ENCODE results near the gene ZFR2.
"Not testable (repeated sequence)": the region's sequence is repeated elsewhere in the genome, so short reads cannot be mapped to it uniquely, and the experiment has no call there.

Gene ZFR2

GRCh38 chr19:3770136-3770999 is 98.5 kb downstream of the ZFR2 start:
- DNase-seq: no peak

- no peak for DNase-seq
Observed at GRCh38 chr19:3769494-3769893, 99.3 kb downstream of the ZFR2 start.

DNA sequence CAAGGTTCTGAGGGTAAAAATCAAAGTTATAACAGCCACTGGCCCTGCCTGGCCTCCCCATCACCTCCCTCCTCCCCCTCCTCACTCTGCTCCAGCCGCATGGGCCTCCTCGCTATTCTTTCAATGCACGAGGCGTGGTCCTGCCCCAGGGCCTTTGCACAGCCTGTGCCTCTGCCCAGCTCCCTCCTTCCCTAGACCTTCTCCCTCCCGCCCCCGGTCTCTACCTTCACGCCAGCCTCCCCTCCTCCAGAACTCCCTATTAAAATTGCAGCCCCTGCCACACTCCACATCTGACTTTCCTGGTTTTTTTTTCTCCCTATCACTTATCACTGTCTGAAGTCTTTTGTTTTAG is 100.1 kb downstream of the ZFR2 start:
- DNase-seq: no peak

DNA sequence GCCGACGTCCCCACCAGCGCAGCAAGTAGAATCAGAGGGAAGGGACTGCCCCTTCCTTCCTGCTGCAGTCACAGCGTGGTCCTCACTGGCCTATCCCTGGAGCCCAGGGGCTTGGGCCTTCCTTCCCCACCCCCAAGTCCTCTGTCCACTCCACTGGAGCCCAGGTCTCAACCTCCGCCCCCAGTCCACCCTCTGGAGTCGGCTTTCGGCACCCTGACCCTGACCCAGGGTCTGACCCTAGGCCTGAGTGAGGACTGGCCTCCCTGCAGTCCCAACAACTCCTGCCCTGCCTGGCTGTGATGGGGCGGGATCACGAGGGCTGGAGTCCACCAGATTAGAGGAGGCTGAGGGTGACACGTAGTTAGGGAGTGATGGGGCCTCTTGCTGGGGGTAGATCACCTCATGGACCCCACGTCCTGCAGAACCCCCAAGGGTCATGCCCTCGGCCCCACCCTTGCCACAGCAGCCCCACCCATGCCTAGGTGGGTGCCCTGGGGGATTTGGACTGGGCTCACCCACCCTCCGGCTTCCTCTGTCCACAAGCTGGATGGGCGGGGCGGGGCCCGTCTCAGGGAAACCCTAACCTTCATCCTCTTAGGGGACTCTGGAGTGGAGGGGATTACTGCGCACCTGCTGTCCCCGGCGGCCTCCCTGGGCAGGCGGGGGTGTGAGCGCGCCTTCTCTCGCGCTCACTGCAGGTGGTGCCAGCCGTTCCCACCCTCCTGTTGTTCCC is 100.7 kb downstream of the ZFR2 start:
- DNase-seq: no peak

DNA sequence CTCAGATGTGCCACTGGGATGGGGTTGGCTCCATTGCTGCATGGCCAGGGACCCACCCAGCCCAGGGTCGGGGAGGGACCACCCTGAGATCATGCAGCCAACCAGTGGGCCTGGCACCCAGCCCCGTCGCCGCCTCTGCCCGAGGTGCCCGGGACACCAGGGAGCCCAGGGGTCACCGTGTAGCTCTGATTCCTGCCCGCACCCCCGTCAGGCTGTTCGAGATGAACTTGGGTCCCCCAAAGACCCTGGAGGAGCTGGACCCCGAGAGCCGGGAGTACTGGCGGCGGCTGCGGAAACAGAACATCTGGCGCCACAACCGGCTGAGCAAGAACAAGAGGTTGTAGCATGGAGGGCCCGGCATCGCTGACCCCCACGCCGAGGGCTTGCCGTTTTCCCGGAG is 101.8 kb downstream of the ZFR2 start:
- no peak for DNase-seq

GRCh38 chr19:3766520-3766919 is 102.3 kb downstream of the ZFR2 start:
- no peak for DNase-seq

GRCh38 chr19:3765757-3766156 is 103.1 kb downstream of the ZFR2 start:
- not testable (repeated sequence) for DNase-seq

DNA sequence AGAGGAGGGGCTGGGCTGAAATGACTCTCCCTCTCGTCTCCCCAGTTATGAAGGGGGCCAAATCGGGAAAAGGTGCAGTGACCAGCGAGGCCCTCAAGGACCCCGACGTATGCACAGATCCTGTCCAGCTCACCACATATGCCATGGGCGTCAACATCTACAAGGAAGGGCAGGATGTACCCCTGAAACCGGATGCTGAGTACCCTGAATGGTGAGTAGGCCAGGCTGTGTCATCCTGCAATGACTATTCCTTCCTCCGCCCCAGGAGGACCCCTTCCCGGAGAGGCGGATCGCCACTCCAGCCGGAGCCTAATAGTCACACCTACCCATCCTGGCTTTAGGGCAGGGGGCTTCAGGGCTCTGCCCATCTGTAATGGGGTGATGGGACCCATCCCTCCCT is 103.7 kb downstream of the ZFR2 start:
- no peak for DNase-seq

DNA sequence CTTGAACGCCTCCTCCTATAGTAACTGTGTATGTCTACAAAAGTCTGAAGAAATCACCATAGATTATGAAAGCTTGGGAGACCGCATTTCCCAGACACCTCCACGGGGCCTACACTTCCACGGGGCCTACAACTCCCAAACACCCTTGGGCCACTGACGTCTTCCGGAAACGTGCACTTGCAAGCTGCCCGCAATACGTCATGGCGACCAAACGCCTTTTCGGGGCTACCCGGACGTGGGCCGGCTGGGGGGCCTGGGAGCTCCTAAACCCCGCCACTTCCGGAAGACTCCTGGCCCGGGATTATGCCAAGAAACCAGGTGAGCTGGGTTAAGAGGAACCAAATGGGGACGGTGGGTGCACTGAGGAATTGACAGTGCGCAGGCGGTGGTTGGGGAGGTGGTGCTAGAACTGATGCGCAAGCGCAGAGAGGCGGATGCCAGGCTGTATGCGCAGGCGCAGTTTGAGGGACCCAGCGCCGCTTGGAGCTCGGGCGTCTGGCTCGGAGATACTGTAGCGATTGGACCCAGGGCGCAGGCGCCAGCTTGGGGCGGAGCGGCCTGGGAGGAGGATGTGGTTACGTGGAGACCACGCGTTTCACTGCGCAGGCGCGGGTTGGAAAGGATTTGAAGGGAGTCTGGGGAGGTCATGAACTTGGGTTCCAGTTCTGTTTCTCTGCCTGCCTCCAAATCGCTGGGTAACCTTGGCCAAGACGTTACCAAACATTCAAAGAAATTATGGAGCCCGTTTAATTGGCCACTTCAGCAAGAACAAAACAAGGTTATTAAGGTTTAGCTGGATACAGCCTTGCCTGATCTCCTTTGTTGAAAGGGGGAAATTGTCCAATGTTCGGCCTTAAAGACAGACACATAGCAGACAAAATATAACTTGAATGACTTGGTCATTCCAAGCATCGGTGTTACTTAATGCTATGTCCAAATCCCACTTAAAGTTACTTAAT is 106.1 kb downstream of the ZFR2 start, which contains the start of gene MRPL54:
MRPL54 (plus strand) TSS at position 182 of the 959 bp plus-strand sequence; CDS start at position 201, 19 bp downstream.
- DNase-seq: peak; percentile 98 to 99

- no peak for DNase-seq
Observed at GRCh38 chr19:3762130-3762473, 106.7 kb downstream of the ZFR2 start.

GRCh38 chr19:3761382-3762129 is 107.3 kb downstream of the ZFR2 start, which contains the start of gene APBA3:
TSS of gene APBA3 (minus strand) at chr19:3761692. CDS start at chr19:3760264, 1,428 bp downstream.
- DNase-seq: peak; percentile 87 to 90

DNA sequence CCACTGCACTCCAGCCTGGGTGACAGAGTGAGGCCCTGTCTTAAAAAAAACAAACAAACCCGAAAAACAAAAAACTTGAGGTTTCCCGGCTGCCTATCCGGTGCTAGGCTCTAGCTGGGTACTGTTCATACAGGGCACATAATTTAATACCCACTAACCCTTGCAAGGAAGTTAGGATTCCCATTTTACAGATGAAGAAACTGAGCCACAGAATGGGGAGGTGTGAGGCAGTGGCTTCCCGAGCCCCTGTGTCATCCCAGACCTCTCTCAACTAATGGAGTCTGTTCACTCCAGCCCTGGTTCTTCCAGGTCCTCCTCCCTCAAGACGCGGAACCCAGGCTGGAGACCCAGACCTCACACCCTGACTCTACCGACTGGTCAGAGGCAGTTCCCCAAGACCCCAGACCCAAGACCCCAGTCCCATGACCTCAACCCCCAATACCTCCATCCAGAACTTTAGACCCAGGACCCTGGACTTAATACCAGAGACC is 107.9 kb downstream of the ZFR2 start:
- DNase-seq: no peak

GRCh38 chr19:3759482-3760254 is 109.2 kb downstream of the ZFR2 start:
- DNase-seq: no peak

- DNase-seq: not testable (repeated sequence)
Observed at GRCh38 chr19:3758297-3758696, 110.5 kb downstream of the ZFR2 start.

GRCh38 chr19:3757705-3758104 is 111.1 kb downstream of the ZFR2 start:
- not testable (repeated sequence) for DNase-seq

All from NCI-H187 (cell line).